Measurements from ENCODE around the gene ACAP1.

DNA sequence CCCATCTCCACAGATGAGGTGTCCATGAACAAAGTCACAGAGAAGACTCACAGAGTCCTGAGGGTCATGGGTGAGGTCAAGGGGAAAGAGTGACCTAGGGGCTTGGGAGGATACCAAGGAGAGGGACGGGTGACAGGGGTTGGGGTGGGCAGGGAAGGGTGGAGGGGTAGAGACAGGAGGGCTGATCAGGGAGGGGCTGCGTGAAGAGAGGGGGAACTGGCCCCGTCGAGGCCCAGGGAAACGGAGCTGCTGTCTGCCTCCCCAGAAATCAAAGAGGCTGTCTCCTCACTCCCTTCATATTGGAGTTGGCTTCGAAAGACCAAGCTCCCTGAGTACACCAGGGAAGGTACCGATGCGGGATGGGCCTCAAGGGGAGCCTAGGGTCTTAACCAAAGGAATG lies 19.2 kb downstream of the ACAP1 start:
- TF ChIP-seq, protein P1, sequence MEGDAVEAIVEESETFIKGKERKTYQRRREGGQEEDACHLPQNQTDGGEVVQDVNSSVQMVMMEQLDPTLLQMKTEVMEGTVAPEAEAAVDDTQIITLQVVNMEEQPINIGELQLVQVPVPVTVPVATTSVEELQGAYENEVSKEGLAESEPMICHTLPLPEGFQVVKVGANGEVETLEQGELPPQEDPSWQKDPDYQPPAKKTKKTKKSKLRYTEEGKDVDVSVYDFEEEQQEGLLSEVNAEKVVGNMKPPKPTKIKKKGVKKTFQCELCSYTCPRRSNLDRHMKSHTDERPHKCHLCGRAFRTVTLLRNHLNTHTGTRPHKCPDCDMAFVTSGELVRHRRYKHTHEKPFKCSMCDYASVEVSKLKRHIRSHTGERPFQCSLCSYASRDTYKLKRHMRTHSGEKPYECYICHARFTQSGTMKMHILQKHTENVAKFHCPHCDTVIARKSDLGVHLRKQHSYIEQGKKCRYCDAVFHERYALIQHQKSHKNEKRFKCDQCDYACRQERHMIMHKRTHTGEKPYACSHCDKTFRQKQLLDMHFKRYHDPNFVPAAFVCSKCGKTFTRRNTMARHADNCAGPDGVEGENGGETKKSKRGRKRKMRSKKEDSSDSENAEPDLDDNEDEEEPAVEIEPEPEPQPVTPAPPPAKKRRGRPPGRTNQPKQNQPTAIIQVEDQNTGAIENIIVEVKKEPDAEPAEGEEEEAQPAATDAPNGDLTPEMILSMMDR (IDR thresholded peaks at IDR 0.05; ENCODE audit: low read depth, low read length), result no peak
- TF ChIP-seq EZH2phosphoT487 (IDR thresholded peaks at IDR 0.05; ENCODE audit: low read depth), result no peak
